ENCODE measurements around the gene PIP5K1B.
A peak's percentile ranks its signal among the peaks of the same experiment; 100 is the strongest.

Gene PIP5K1B

DNA sequence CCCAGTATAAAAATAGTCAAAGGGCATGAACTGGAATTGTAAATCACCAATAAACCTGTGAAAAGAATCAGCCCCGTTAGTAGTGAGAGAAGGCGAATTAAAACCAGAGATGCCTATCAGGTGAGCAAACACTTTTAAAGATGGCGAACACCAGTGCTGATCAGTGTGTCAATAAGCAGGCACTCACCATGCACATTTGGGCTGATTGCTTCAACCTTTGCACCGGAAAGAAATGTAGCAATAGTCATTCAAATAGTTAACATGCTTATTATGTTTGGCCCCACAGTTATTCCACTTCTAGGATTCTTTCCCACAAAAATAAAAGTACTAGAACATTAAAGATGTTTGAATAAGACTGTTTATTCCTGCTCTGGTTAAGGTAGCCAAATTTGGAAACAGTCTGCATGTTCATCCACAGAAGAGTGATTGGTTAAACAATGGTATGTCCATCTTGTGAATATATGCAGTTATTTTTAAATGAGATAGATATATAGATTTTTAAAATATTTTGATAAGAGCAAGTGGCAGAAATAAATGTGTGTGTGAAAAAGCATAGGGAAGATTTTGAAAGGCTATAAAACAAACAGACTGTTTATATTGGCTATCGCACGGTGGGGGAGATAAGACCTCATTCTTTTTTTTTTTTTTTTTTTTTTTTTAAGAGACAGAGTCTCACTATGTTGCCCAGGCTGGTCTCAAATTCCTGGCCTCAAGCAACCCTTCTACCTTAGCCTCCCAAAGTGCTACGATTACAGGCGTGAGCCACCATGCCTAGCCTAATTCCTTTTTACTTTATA, 112.2 kb downstream of the PIP5K1B start:
- no peak for DNase-seq (ENCODE audit: low read depth)

DNA sequence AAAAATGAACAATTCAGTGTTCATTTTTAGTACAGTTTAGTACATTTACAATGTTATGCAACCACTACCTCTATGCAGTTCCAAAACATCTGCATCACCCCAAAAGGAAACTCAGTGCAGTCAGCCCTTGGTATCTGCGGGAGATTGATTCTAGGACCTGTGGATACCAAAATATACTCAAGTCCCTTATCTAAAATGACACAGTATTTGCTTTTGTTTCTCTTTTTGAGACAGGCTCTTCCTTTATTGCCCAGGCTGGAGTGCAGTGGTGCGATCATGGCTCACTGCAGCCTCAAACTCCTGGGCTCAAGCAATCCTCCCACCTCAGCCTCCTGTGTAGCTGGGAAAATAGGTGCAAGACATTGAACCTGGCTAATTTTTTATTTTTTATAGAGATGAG, 114.0 kb downstream of the PIP5K1B start:
- no peak for DNase-seq (ENCODE audit: low read depth)

DNA sequence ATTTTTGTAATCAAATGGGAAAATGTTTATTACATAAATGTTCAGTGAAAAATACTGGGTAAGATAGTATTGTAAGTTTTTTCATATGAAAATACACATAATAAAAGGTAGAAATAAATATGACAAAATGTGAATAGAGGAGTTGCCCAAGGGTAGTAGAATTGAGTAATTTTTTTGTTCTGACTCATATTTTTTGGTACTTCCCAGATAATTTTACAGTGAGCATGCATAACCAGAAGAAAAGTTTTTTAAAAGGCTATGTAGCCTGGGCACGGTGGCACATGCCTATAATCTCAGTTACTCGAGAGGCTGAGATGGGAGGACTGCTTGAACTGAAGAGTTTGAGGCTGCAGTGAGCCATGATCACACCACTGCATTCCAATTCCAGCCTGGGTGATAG, 116.9 kb downstream of the PIP5K1B start:
- DNase-seq (ENCODE audit: low read depth) = no peak

DNA sequence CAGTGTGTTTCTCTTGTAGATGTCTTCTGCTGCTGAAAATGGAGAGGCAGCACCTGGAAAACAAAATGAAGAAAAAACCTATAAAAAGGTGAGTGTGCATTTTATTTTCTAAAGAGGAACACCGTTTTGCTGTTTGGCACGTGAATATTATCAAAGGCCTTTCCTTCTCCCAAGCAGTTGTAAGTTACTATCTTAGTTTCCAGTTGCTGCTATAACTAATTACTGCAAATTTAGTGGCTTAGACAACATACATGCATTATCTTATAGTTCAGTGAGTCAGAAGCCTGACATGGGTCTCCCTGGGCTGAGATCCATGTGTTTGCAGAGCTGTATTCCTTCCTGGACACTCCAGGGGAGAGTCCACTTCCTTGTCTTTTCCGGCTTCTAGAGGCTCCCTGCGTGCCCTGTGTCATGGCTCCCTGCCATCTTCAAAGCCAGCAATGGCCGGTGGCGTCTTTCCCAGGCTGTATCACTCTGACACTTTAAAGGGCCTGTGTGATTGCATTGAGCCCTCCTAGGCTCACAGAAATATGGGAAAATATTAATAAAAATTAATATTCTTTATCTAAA, 117.6 kb downstream of the PIP5K1B start:
- DNase-seq (ENCODE audit: low read depth) = no peak

DNA sequence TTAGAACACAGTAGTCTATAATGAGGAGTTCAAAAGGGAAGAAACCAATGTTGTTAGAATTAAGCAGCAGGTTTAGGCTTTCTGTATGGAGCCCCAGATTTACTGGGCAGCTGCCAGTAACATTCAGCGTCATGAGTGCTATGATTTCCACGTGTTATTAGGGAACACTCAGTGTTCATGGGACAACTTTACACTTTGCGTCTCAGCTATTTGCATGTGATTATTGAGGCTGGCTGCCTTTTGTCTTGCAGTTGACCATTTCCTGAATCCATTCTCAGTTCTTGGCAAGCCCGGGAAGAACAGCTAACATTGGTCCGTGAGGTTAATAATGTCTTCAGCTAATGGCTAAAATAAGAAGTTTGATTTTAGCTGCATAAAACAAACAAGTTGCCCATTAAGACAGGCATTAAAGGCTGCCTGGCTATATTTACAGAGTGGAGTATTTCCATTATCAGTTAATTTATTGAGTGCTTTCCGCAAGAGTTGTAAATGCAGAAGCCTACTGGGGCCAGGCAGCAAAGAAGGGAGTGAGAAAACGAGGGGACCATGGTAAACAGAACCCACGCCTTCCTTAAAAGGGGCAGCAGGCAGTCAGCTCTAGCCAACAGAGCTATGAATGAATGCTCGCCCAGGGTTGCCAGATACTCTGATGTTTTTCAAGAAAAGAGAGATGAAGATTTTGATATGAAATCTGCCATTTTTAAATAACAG, 120.9 kb downstream of the PIP5K1B start:
- DNase-seq (ENCODE audit: low read depth) = no peak

DNA sequence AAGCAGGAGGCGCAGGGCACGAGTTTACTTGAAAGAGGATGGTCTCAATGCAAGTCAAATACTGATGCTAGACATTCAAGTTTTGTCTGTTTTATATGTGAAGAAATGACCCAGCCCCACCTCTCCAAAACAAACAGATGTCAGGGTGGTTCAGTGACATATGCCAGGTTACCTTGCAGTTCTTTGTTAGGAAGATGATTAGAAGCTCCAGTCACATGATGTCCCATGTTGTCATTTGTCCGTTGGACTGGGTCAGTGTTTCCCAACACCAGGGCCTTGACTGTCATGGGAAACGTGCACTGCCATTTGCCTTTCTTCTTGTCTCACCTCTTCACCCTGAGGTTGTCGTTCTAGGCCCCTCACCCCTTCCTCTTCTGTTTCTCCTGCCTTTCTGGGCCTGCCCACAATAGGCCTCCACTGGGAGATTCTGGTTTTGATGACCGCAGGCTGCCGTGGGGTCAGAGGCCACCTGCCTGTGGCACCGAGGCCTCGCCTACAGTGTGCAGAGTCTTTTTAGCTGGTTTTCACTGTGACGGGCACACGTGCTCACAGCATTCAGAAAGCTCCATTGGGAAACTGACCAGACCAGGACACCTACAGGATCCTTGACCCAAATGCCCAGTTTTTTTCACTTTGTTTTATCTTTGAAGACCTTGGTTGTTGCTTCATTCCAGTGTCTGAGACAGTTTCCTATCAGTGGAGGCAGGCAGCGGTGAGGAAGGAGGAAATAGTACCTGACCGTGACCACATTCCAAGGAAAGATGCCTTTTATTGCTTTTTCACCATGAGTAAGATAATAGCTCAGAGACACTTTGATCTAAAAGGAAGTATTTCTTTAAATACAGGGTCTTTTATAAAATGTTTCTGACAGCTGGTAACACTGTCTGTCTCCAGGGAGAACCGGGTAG, 123.1 kb downstream of the PIP5K1B start:
- no peak for DNase-seq (ENCODE audit: low read depth)

DNA sequence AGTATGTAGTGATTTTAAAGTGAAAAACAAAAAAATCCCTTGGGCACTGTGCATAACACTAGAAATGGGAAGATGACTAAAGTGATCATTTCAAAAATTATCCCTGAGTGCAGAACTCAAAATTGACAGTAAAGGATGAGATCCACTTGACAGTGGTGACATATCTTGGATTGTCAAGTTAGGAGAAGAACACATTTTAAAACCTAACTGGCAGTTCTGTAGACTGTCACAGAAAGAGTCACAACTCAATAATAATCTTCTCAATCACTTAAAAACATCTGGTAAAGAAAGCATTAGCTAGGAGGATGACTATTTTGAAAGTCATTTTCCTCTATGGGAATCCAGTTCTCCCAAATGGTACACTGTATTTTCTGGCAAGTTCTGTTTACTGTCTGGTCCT, 127.1 kb downstream of the PIP5K1B start:
- no peak for DNase-seq (ENCODE audit: low read depth)

DNA sequence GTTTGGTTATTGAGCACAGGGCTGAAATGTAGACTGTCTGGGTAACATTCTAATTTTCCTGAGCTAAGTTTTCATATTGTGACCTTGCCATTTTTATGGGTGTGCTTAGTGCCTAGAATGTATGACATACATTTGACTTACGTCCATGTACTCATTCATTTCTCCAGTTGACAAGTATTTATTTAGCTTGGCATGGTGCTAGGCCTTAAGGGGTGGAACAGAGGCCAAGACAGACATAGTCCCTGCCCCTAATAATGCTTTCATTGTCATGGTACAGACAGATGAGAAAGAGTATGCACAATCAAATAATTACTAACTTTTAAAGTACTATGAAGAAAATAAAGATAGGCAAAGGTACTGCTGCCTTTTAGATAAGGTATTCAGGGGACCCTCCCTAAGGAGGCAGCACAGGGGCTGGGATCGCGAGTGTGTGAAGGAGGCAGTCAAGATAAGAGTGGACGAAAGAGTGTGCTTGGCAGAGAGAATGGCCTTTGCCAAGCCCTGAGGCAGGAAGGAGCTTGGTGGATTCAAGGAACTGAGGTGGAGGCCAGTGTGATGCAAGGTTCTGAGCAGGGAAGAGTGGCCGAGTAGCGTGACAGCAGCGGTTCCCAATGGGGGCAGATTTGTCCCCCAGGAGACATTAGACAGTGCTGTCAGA, 128.0 kb downstream of the PIP5K1B start:
- no peak for DNase-seq (ENCODE audit: low read depth)

DNA sequence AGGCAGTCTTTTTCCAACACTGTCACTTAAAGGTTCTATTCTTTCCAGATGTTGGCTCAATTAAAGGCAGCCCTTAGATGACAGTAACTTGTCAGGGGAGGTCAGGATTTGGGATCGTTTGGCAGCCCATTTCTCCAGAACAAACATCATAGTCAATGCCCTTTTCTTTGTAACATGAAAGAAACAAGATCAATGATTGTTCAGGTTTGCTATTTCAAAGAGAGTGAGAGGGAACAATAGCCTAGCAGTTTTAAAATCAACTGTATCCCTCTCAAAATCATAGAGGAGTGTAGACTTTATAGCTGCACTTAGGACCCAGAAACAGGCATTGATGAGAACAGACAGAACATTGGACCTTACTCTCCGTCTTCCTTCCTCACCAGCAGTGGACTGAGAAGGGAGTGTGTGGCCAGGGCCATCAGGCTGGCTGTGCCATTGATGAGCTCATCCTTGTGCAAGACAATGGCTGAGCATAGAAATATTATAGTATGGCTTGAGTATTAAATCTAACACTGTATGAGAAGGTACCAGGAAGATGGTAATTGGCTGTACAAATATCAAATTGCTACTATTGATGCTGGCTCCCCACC, 130.0 kb downstream of the PIP5K1B start:
- DNase-seq (ENCODE audit: low read depth) = no peak

DNA sequence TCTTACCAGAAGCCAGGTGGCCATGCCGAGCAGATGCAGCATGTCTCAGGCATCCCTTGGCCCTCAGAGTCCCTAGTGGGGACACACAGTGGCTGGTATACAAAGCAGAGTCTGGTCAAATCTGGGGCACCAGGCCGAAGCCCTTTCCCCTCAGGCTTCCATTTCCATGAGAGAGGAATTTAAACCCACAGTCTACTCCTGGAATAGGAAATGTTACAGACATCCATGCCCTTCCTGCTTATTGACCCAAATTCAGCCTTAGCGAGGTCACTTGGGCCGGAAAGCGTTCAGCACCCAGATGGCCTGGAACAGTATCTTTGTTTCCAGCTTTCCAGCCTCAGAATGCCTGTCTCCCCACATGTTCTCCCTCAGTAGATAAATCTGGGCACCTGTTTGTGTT, 131.7 kb downstream of the PIP5K1B start:
- no peak for DNase-seq (ENCODE audit: low read depth)

DNA sequence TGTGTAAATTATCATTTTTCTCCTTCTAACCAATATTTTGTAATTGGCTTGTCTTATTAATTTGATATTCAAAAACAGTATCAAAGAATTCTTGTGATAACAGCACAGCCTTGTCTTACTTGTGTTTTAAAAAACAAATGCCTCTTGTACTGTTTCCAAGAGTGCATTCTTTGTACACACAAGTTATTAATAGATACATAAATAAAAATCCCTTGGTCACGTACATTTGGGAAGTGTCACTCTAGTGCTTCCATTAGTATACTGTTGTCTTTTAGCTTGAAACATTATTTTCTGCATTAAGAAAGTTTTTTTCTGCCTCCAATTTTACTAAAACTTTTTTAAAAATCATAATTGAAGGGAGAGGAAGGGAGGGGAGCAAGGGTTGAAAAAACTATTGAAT, 133.2 kb downstream of the PIP5K1B start:
- DNase-seq (ENCODE audit: low read depth) = no peak

DNA sequence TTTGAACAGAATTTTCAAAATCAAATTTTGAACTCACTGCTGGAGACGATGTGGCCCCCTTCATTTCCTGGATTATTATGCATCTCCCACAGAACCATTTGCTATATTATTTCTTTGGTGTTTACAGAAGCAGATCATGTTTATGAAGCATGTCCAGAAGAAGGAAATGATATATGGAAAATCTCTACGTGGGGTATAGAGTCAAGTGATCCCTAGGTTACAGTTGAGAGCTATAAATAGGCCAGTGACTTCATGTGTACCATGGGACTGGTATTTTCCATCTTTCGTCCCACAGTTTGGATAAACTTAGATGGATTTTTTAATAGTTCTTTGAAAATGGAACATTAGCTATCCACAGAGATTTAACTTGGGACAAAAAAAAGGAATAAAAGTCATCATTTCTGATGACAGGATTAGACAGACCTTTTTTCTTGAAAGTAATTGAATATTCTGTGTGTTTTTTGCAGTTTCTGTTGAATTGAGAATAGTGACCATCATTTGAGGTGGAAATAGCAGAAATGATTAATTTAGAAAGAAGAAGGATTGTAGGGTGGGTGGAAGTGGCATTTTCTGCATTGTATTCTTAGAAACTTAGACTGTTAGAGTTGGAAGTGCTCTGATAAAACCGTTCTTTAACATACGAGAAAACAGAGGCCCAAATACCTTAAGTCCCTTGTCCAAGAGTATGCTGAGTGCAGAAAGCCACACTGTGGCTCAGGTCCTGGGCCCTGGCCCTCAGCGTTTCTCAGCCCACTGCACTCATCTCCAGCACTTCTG, 136.4 kb downstream of the PIP5K1B start:
- DNase-seq (ENCODE audit: low read depth) = no peak

DNA sequence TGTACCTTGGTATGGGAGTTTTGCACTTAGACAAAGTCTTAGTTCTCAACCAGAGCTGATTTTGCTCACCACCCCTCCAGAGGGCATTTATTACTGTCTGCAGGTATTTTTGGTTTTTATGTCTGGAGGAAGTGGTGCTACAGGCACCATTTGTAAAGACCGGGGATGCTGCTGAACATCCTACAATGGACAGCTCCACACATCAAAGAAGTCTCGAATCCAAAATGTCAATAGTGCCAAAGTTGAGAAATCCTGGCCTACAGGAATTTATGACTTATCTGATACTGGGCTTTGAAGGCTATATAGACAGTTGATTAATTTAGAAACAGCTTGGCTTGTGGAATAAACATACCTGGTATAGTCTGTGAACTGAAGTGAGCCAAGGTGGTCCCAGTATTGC, 137.5 kb downstream of the PIP5K1B start:
- no peak for DNase-seq (ENCODE audit: low read depth)

DNA sequence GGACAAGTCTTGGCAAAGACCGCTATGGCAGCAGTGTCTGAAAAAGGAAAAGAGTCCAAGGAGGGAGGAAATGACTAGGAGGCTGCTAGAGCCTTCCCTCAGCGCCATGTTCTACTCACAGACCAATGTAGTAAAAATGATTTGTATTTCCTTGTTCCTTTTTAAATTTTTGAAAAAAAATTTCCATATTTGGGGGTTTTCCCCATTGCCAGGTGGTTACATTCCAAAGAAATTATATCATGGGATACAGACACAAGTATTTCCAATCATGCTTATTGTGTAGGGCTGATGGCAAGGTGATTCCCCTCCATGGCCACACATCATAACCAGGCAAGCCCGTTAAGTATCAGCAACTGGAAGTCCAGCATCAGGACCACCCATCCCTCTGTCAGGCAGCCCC, 138.2 kb downstream of the PIP5K1B start:
- no peak for DNase-seq (ENCODE audit: low read depth)

DNA sequence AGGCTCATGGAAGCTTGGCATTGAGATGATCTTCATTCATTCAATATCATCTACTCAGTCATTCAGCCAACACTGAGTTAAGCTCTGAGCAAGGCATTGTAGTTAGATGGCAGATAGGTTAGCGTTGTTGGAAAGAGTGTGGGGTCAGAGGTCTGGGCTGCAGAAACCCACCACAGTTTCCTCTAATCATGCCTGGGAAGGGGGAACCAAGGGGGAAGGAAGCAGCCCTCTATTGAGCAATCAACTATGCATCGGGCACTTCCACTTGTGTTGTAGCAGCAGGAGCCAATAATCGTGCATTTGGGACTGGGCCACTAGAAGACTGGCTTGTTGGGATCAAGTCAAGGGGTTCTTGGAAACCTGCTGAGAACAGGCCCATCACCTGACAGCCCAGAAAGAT, 139.1 kb downstream of the PIP5K1B start:
- DNase-seq (ENCODE audit: low read depth) = no peak

DNA sequence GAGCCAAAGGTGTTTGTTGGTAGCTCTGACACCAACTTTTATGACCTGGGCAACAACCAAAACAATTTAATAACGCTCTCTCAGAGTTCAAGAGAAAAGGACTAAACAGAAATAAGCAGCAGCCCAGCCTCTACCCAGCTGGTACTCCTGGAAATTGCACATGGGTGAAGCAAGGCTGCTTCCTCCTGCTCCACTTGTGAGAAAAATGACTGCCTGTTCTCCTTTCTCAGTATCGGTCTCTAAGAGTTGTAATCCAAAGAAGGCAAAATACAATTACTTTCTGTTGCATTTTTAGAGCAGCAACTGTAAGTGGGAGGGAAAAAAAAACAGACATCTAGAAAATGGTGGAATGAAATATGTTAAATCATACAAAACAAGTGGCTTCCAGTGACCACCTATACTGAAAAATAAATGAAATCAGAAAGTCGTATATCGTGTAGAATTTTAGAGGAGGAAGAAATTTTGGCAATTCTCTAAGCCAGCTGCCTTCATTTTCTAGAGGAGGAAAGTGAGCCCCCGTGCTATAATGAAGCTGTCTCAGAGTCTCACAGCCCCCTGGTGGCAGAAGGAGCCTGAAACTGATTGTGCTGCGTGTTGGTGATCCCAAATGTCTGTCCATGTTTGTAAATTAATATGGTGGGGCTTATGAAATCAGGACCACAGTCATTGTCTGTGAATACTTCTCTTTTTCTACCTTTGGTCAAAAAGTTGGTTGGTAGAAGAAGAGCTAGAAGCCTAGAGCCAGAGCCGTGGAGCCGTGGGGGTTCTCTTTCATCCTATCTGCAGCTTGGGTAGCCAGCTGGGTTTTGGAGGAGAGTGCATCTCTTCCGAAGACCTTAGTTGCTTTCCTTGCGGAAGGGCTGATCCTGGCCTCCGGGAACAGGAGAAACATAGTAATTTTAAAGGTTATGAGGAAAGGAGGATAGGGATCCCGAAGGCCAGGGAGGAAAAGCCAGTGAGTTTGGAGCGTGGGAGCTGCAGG, 139.9 kb downstream of the PIP5K1B start:
- peak; percentile 26 for DNase-seq (ENCODE audit: low read depth)

DNA sequence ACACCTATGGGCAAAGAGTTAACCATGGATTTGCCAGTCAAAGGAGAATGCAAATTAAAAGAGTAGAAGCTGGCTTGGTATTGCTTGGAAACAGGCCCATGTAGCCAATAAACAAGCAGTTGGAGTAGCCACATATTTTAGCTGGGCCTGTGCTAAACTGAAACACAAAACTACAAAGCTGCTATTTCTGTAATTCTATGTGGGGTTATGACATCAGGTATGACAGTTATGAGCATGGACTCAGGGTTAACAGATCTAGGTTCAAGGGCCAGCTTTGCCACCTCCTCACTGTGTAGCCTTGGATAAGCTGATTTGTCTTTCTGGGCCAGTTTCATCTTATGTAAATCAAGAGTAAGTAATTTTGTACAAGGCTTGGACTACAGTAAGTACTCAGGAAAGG, 142.7 kb downstream of the PIP5K1B start:
- no peak for DNase-seq (ENCODE audit: low read depth)

DNA sequence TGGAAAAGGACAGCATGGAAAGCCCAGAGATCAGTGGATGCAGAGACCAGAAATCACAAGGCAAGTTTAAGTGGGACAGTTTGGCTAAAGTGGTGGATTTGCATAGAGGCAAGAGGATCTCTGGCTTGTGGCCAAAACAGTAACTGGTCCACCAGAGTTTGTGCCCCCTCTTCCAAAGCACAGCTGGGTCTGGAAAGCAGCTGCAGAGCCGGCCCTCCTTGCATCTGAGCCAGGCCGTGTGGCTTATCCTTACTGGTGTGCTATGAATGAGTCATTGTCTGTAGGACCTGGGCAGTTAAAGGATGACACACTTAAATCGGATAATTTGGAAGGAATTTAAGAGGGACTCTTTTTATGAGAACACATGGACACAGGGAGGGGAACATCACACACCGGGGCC, 146.6 kb downstream of the PIP5K1B start:
- DNase-seq (ENCODE audit: low read depth) = peak; percentile 3

DNA sequence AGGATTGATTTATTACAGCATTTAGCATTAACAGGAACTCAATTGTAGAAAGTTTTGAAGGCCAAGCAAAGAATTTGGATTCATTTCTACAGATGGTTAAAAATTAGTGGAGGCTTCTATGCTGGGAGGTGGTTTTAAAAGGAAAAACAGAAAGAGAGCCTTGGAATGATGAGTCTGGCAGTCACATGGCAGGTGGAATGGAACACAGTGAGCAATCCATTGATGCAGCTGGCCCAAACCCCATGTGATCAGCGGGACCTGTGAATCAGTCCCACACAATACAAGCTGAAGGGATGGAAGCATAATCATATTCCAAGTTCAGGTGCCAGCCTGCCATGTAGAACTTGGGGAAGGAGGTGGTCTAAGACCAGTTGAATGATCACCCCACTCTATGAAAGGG, 147.9 kb downstream of the PIP5K1B start:
- DNase-seq (ENCODE audit: low read depth) = no peak

Measured in EH (cell line).